PC-3 (cell line): ENCODE data around the gene IL24. TPM values are rescaled to one million over a fixed set of nuclear protein-coding genes. Genes with fewer than 3 reads are reported as not detected.

Experiments used
- ATAC-seq: fragments of 200-7000 bp; cut with Tn5 transposase; 2 replicates; pipeline ENCODE4 v1.9.1; 2020; ENCODE audit warnings: mild to moderate bottlenecking, moderate library complexity
- BruUV-seq: library from RNA; stranded (reverse); fragments of 400-500 nt; replicated peaks from 2 replicates; lab custom pipeline; 2021; lab: Mats Ljungman, UMichigan
- CTCF ChIA-PET: fragments of 300-600 bp; sonication (Branson Sonifier 250); formaldehyde crosslinking; loops from one replicate; lab custom pipeline; 2022; ENCODE audit warnings: antibody characterized with exemption; lab: Charles Lee
- POLR2A ChIA-PET: fragments of 300-600 bp; sonication (Branson Sonifier 250); formaldehyde crosslinking; loops from one replicate; lab custom pipeline; 2022; ENCODE audit warnings: antibody characterized with exemption; ENCODE audit not compliant: unreplicated experiment; lab: Charles Lee
- DNase-seq: peaks from one replicate; pipeline ENCODE4 v3.0.0-alpha.2; 2015
- H2AFZ ChIP-seq: fragments of 300-600 bp; sonication (generic); 2 replicates; pipeline ENCODE4 v1.6.0; 2016; ENCODE audit warnings: antibody characterized with exemption, low read length
- H3F3A ChIP-seq: fragments of 300-600 bp; sonication (generic); one replicate; pipeline ENCODE4 v1.6.0; 2017; ENCODE audit warnings: antibody characterized with exemption, low read length, control low read depth, mild to moderate bottlenecking; ENCODE audit not compliant: unreplicated experiment
- H3K27ac ChIP-seq: fragments of 300-600 bp; sonication (generic); 2 replicates; pipeline ENCODE4 v1.5.1; 2016; ENCODE audit warnings: mild to moderate bottlenecking, low read length
- H3K27me3 ChIP-seq: fragments of 300-600 bp; sonication (generic); 2 replicates; pipeline ENCODE4 v1.6.1; 2016; ENCODE audit warnings: low read length, mixed read lengths
- H3K36me3 ChIP-seq: fragments of 300-600 bp; sonication (generic); 2 replicates; pipeline ENCODE4 v1.6.1; 2016; ENCODE audit warnings: low read depth, mixed run types, low read length, mixed read lengths
- H3K4me1 ChIP-seq: fragments of 300-600 bp; sonication (generic); 2 replicates; pipeline ENCODE4 v1.5.1; 2016; ENCODE audit warnings: low read length; ENCODE audit not compliant: insufficient read depth
- H3K4me2 ChIP-seq: fragments of 300-600 bp; sonication (generic); 2 replicates; pipeline ENCODE4 v1.6.0; 2016; ENCODE audit warnings: low read length
- H3K4me3 ChIP-seq: fragments of 300-600 bp; sonication (generic); 2 replicates; pipeline ENCODE4 v1.5.1; 2016; ENCODE audit warnings: mild to moderate bottlenecking, low read length, mixed read lengths
- H3K79me2 ChIP-seq: fragments of 300-600 bp; sonication (generic); 2 replicates; pipeline ENCODE4 v1.6.1; 2017; ENCODE audit warnings: low read length, mixed read lengths
- H3K9ac ChIP-seq: fragments of 300-600 bp; sonication (generic); 2 replicates; pipeline ENCODE4 v1.6.0; 2016; ENCODE audit warnings: mild to moderate bottlenecking, low read length
- H3K9me2 ChIP-seq: fragments of 300-600 bp; sonication (generic); replicated peaks from 2 replicates; pipeline ENCODE4 v1.6.1; 2016; ENCODE audit warnings: mixed run types, low read length, mixed read lengths
- H3K9me3 ChIP-seq: fragments of 300-600 bp; sonication (generic); 2 replicates; pipeline ENCODE4 v1.6.1; 2016; ENCODE audit warnings: low read length, mixed read lengths
- H4K20me1 ChIP-seq: fragments of 300-600 bp; sonication (generic); 2 replicates; pipeline ENCODE4 v1.6.1; 2016; ENCODE audit warnings: low read length, mixed read lengths
- EZH2 ChIP-seq: fragments of 300-600 bp; sonication (generic); IDR thresholded peaks from one replicate; pipeline ENCODE4 v1.6.1; 2017; ENCODE audit warnings: antibody characterized with exemption, mild to moderate bottlenecking, low read length; ENCODE audit not compliant: unreplicated experiment
- EZH2phosphoT487 ChIP-seq: fragments of 300-600 bp; sonication (generic); IDR thresholded peaks from 2 replicates; pipeline ENCODE4 v1.6.1; 2018; ENCODE audit warnings: mild to moderate bottlenecking, antibody characterized with exemption, low read length, borderline replicate concordance
- intact Hi-C: fragments of 100-400 bp; cut with micrococcal nuclease; formaldehyde crosslinking; loops from 2 replicates; pipeline ENCODE4 v1.9.0; 2023
- total RNA-seq: library from RNA; depleted of rRNA; stranded (reverse); fragments of >200 nt; gene quantifications from 2 replicates; pipeline ENCODE4 v1.2.3, GENCODE V29; 2014
- TF ChIP-seq, protein P1 (sequence below): fragments of 300-600 bp; sonication (generic); conservative IDR thresholded peaks from 2 replicates; pipeline ENCODE4 v1.5.1; 2017; ENCODE audit warnings: antibody characterized with exemption, low read depth, mild to moderate bottlenecking, low read length

IL24 gene
- total RNA-seq, 1 experiment from 2014 or later = 1.9 TPM

DNA sequence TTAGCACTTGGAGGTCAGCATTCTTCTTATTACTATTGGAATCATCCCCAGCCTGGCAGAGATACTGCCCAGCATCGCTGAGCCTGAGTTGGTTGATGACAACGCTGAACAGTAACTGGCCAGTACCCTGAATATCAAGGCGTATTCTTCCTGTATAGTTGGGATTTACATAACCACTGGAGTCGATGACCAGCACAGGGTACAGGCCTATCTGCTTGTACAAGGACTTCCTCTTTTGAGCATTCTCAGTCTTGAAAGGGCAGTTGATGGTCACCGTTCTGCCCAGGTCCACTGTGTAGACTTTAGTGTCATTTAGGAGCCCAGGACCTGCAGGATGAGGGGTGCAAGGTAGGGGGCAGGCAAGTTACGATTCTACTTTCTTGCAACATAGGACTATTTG, 40.2 kb downstream of the IL24 start:
- Histone ChIP-seq H3K4me3 (no peak overlapping the region), H2AFZ (no peak overlapping the region), H3K9ac (no peak overlapping the region), H3K9me3 (no peaks in the 10 kb centered on the region), H3K4me1 (no peaks in the 10 kb centered on the region), H3K4me2 (no peak overlapping the region), H3K9me2 (no peaks in the 10 kb centered on the region), H3K36me3 (no peaks in the 10 kb centered on the region), H4K20me1 (no peaks in the 10 kb centered on the region), H3K79me2 (no peaks in the 10 kb centered on the region), H3F3A (no peaks in the 10 kb centered on the region), H3K27me3 (no peaks in the 10 kb centered on the region), H3K27ac (no peak overlapping the region)
- BruUV-seq = no TSS peak
- ATAC-seq = no peak
- intact Hi-C loops = no loop called here
- no peak for DNase-seq
- no peak for TF ChIP-seq EZH2phosphoT487
- no peak for TF ChIP-seq EZH2
- TF ChIP-seq, protein P1, sequence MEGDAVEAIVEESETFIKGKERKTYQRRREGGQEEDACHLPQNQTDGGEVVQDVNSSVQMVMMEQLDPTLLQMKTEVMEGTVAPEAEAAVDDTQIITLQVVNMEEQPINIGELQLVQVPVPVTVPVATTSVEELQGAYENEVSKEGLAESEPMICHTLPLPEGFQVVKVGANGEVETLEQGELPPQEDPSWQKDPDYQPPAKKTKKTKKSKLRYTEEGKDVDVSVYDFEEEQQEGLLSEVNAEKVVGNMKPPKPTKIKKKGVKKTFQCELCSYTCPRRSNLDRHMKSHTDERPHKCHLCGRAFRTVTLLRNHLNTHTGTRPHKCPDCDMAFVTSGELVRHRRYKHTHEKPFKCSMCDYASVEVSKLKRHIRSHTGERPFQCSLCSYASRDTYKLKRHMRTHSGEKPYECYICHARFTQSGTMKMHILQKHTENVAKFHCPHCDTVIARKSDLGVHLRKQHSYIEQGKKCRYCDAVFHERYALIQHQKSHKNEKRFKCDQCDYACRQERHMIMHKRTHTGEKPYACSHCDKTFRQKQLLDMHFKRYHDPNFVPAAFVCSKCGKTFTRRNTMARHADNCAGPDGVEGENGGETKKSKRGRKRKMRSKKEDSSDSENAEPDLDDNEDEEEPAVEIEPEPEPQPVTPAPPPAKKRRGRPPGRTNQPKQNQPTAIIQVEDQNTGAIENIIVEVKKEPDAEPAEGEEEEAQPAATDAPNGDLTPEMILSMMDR = peak; percentile 25; the same call in 1 of the 2 replicates
- ChIA-PET CTCF (interaction anchor here (1.2 kb wide), 1 partner anchor 10 kb away, joined by 5 read pairs; no protein-coding TSS in a partner anchor), POLR2A (no interaction called here)

DNA sequence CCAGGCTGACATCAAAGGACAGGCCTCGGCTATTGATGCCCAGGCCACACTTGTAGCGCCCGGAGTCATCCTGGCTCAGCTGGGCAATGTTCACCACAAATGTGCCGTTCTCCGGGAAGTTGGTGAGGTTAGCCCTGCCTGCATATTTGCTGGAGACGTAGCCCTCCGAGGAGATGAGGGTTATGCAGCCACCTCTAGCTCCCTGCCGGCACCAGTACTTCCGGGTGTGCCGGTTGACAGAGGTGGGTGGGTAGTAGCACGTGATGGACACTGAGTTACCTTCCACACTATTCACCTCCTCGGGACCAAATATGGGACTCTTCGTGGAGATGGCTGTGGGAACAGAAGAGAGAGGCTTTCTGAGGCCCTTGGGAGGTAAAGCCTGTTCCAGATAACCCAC, 41.9 kb downstream of the IL24 start:
- Histone ChIP-seq H3K9me3 (no peaks in the 10 kb centered on the region), H3F3A (no peaks in the 10 kb centered on the region), H3K4me1 (no peaks in the 10 kb centered on the region), H3K27ac (no peak overlapping the region), H3K9me2 (no peaks in the 10 kb centered on the region), H3K9ac (no peak overlapping the region), H3K36me3 (no peaks in the 10 kb centered on the region), H4K20me1 (no peaks in the 10 kb centered on the region), H3K4me2 (no peak overlapping the region), H3K79me2 (no peaks in the 10 kb centered on the region), H3K27me3 (peaks cover 9% of the 10 kb centered on the region; the same call in 1 of the 2 replicates), H3K4me3 (no peak overlapping the region), H2AFZ (no peak overlapping the region)
- CTCF ChIA-PET = no interaction called here
- TF ChIP-seq EZH2phosphoT487 (no peak), EZH2 (no peak)
- TF ChIP-seq, protein P1 = no peak
- POLR2A ChIA-PET = no interaction called here
- ATAC-seq (no peak), DNase-seq (no peak)
- intact Hi-C loops = no loop called here
- BruUV-seq = no TSS peak

DNA sequence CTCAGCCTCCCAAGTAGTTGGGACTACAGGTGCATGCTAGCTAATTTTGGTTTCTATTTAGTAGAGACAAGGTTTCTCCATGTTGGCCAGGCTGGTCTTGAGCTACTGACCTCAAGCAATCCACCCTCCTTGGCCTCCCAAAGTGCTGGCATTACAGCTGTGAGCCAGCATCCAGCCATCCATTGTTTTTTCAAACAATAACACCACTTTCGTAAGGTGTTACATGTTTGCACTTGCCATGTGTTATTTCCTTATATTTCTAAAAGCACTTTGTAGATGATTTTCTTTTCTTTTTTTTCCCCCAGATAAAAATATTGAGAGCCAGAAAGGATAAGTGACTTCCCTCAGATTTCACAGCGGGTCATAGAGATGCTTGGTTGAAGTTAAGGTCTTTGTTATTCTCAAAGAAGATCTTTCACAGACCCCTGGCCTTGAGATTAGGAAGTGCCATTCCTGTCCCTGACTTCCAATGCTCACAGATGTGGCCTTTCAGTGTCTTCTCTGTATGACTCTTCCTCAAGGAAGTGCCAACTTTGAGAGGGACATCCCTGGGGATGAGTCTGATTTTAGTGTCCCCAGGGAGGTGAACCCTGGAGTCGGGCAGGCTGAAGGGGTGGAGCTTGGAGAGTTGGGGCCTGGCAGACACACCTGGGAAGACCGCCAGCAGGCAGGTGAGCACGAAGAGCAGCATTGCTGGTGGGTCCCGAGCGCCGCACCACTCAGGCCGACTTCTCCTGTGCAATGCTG, 42.8 kb downstream of the IL24 start:
- no peaks in the 10 kb centered on the region for H3K79me2 ChIP-seq
- ATAC-seq (no peak), DNase-seq (no peak)
- no peaks in the 10 kb centered on the region for H4K20me1 ChIP-seq
- H3K4me2 ChIP-seq = no peak overlapping the region
- H2AFZ ChIP-seq = no peak overlapping the region
- H3K4me1 ChIP-seq = no peaks in the 10 kb centered on the region
- POLR2A ChIA-PET = no interaction called here
- H3K9me2 ChIP-seq = no peaks in the 10 kb centered on the region
- H3K9me3 ChIP-seq = no peaks in the 10 kb centered on the region
- no peaks in the 10 kb centered on the region for H3K36me3 ChIP-seq
- TF ChIP-seq EZH2 (no peak), EZH2phosphoT487 (no peak)
- TF ChIP-seq, protein P1 = no peak
- peaks cover 14% of the 10 kb centered on the region; the same call in 1 of the 2 replicates for H3K27me3 ChIP-seq
- no peaks in the 10 kb centered on the region for H3F3A ChIP-seq
- H3K9ac ChIP-seq = no peak overlapping the region
- no peak overlapping the region for H3K27ac ChIP-seq
- intact Hi-C loops = no loop called here
- CTCF ChIA-PET = no interaction called here
- no peak overlapping the region for H3K4me3 ChIP-seq
- no TSS peak for BruUV-seq
